Measurements from ENCODE around the gene MEI1.

- TF ChIP-seq CTCF (IDR thresholded peaks at IDR 0.05) (no peak), POLR2A (IDR thresholded peaks at IDR 0.05) (no peak)
Measured at GRCh38 chr22:41699264-41700107, at the start of gene MEI1.
